Urinary bladder (tissue), 2 donors: ENCODE measurements around the gene TJP3. TPM values are rescaled to one million over a fixed set of nuclear protein-coding genes. Genes with fewer than 3 reads are reported as not detected.

Source experiments
- polyA plus RNA-seq: library from polyadenylated mRNA; stranded (reverse); fragments of 200-250 nt; gene quantifications from one replicate; pipeline ENCODE4 v1.2.3, GENCODE V29; 2013
- small RNA-seq: library from RNA; depleted of rRNA; stranded (forward); fragments of <200 nt; gene quantifications from one replicate; pipeline ENCODE3, GENCODE V24; 2014
- total RNA-seq: library from RNA; depleted of rRNA; stranded (reverse); fragments of >200 nt; gene quantifications from one replicate; pipeline ENCODE4 v1.2.3, GENCODE V29; 2014
- donor health status: healthy.

Gene TJP3
- total and polyA plus RNA-seq, 2 donors: 2.8 to 3.1 TPM

Small RNA genes lying within 50 kb of the gene (small RNA-seq; reads per million reads assigned to genes)
- gene AC005777.1: not detected

Other genes starting within 250 kb of the TJP3 start
- gene SMIM24, start 227.9 kb upstream of the TJP3 start, total RNA-seq: not detected
- gene SMIM24, start 227.9 kb upstream of the TJP3 start, polyA plus RNA-seq: not detected
- gene SMIM44, start 224.9 kb upstream of the TJP3 start, total RNA-seq: not detected
- not detected for gene SMIM44, start 224.9 kb upstream of the TJP3 start, polyA plus RNA-seq
- gene DOHH, start 207.7 kb upstream of the TJP3 start, total RNA-seq: 2.9 TPM
- gene DOHH, start 207.7 kb upstream of the TJP3 start, polyA plus RNA-seq: 18.3 TPM
- 30.5 TPM for gene FZR1, start 202.1 kb upstream of the TJP3 start, total RNA-seq
- 30.5 TPM for gene FZR1, start 202.1 kb upstream of the TJP3 start, polyA plus RNA-seq
- gene TEKTIP1, start 169.2 kb upstream of the TJP3 start, total RNA-seq: not detected
- gene TEKTIP1, start 169.2 kb upstream of the TJP3 start, polyA plus RNA-seq: 0.79 TPM
- gene MFSD12, start 150.8 kb upstream of the TJP3 start, total RNA-seq: 19.3 TPM
- gene MFSD12, start 150.8 kb upstream of the TJP3 start, polyA plus RNA-seq: 38.6 TPM
- 30.6 TPM for gene HMG20B, start 135.4 kb upstream of the TJP3 start, total RNA-seq
- 109 TPM for gene HMG20B, start 135.4 kb upstream of the TJP3 start, polyA plus RNA-seq
- 0.11 TPM for gene GIPC3, start 122.9 kb upstream of the TJP3 start, total RNA-seq
- 0.94 TPM for gene GIPC3, start 122.9 kb upstream of the TJP3 start, polyA plus RNA-seq
- 1.4 TPM for gene TBXA2R, start 101.5 kb upstream of the TJP3 start, total RNA-seq
- gene TBXA2R, start 101.5 kb upstream of the TJP3 start, polyA plus RNA-seq: 3.8 TPM
- gene CACTIN, start 81.6 kb upstream of the TJP3 start, total RNA-seq: 11.1 TPM
- 27.7 TPM for gene CACTIN, start 81.6 kb upstream of the TJP3 start, polyA plus RNA-seq
- 17.1 TPM for gene PIP5K1C, start 7.9 kb upstream of the TJP3 start, total RNA-seq
- gene PIP5K1C, start 7.9 kb upstream of the TJP3 start, polyA plus RNA-seq: 60.8 TPM
- gene APBA3, start 53.3 kb downstream of the TJP3 start, total RNA-seq: 10.4 TPM
- gene APBA3, start 53.3 kb downstream of the TJP3 start, polyA plus RNA-seq: 21.7 TPM
- 23.0 TPM for gene MRPL54, start 54.3 kb downstream of the TJP3 start, total RNA-seq
- gene MRPL54, start 54.3 kb downstream of the TJP3 start, polyA plus RNA-seq: 61.9 TPM
- gene RAX2, start 63.8 kb downstream of the TJP3 start, total RNA-seq: not detected
- not detected for gene RAX2, start 63.8 kb downstream of the TJP3 start, polyA plus RNA-seq
- 0.53 TPM for gene MATK, start 78.0 kb downstream of the TJP3 start, total RNA-seq
- gene MATK, start 78.0 kb downstream of the TJP3 start, polyA plus RNA-seq: 1.3 TPM
- gene ZFR2, start 160.7 kb downstream of the TJP3 start, total RNA-seq: not detected
- gene ZFR2, start 160.7 kb downstream of the TJP3 start, polyA plus RNA-seq: 0.38 TPM
- gene ATCAY, start 172.3 kb downstream of the TJP3 start, total RNA-seq: 1.3 TPM
- gene ATCAY, start 172.3 kb downstream of the TJP3 start, polyA plus RNA-seq: 0.63 TPM
- 1.3 TPM for gene NMRK2, start 224.7 kb downstream of the TJP3 start, total RNA-seq
- 0.67 TPM for gene NMRK2, start 224.7 kb downstream of the TJP3 start, polyA plus RNA-seq